HG03571 (cell line): ENCODE results near the gene HIBCH.
"Not testable (repeated sequence)": the region's sequence is repeated elsewhere in the genome, so short reads cannot be mapped to it uniquely, and the experiment has no call there.

Source experiments
- ATAC-seq: cut with Tn5 transposase; IDR thresholded peaks from one replicate; pipeline ENCODE4 v1.9.1; 2021; ENCODE audit not compliant: unreplicated experiment

The HIBCH gene

DNA sequence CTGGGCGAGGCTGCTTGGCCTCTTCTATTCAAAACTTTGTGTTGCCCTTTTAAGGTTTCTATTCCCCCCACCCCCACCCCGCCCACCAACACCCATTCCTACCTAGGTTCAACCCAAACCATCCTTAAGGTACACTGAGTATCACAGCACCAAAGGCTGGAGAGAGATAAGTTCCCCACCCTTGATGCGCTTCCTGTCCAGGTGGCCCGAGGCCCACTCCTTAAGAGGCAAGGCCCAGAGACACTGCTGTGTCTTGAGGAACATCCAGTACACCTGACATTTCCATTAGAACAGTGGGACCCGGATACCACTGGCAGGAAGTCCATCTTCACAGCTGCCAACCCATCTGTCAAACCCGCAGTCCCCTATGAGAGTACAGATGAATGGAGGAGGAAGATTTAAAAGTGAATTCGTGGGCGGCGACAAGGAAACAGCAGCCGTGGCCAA is 23.5 kb upstream of the HIBCH start:
- peak; percentile 34 for ATAC-seq

DNA sequence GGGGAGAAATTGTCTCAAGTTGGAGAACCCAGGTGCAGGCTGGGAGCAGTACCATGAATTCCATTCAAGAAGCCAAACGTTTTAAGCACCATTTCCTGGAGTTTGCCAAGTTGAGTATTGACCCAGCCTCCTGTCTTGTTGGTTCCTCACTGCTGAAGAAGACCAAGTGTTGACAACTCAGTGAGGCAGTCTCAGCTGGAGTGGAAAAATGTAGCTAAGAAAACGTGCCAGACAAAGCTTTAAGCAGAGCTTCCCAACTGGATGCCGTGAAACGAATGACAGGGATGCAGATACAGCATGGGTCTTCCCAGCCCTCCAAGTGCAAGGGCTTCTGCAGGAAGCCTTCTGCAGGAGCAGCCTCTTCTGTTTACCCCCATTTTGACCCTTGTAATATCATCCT is 23.0 kb upstream of the HIBCH start:
- no peak for ATAC-seq

DNA sequence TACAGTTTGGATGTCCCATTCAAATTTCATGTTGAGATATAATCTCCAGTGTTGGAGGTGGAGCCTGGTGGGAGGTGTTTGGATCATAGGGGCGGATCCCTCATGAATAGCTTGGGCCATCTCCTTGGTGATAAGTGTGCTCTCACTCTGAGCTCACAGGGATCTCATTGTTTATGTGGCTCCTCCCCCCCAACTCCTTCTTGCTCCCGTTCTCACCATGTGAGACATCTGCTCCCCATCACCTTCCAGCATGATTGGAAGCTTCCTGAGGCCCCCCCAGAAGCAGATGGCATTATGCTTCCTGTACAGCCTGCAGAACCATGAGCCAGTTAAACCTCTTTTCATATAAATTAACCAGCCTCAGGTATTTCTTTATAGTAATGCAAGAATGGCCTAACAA is 20.7 kb upstream of the HIBCH start:
- no peak for ATAC-seq

DNA sequence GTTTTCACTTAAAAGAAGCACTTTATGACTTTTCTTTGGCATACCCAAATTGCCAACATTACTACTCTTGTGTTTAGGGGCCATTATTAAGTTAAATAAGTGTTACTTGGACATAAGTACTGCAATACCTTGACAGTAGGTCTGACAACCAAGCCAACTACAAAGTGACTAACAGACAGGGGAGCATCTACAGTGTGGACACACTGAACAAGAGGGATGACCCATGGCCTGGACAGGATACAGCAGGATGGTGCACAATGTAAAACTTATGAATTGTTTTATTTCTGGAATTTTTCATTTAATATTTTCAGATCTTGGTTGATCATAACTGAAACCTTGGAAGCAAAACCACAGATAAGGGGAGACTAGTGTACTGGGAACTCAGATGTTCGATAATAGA is 19.8 kb upstream of the HIBCH start:
- ATAC-seq, result no peak

DNA sequence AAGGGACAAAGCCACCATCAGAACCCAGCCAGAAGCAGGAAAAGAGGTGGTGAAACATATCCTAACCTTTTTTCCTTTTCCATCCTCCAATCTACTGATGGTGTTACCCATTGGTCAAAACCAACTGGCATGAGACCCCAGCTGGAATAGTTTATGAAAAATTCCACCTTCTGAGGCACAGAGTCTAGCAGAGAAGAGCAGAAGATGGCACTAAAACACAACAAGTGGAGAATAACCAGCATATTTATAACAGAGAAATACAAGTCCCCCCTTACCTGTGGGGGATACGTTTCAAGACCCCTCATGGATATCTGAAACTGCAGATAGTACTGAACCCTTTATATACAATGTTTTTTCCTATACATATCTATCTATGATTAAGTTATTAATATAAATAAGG is 18.8 kb upstream of the HIBCH start:
- no peak for ATAC-seq

DNA sequence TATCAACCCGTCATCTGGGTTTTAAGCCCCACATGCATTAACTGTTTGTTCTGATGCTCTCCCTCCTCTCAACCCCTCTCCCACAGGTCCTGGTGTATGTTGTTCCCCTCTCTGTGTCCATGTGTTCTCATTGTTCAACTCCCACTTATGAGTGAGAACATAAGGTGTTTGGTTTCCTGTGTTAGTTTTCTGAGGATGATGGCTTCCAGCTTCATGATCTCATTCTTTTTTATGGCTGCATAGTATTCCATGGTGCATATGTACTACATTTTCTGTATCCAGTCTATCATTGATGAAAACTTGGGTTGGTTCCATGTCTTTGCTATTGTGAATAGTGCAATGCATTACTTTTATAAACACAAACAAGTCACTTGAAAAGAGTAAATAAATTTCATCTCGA is 16.8 kb upstream of the HIBCH start:
- ATAC-seq, result no peak

DNA sequence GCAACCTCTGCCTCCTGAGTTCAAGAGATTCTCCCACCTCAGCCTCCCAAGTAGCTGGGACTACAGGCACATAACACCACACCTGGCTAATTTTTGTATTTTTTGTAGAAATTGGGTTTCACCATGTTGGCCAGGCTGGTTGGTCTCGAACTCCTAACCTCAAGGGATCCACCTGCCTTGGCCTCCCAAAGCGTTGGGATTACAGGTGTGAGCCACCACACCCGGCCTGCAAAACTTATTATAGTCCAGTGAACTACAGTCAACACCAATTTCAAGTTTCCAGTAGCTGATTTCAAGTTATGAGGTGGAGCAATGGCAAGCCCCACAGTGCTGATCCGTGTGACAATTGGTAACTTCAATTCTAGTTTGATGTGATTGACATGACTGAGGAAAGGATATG is 16.0 kb upstream of the HIBCH start:
- ATAC-seq, result not testable (repeated sequence)

DNA sequence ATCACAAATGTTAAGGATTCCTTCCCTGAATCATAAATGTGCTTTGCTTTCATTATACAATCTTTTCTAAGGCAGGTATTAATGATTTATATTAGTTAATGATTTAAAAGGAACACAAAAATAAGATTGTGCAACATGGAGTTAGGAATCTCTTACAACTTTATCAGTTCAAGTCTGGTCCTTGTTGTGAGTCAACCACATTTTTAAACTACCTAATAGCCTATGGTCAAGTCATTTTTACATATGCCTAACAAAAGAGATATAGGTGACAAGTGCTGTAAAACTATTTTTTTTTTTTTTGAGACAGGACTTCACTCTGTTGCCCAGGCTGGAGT is 15.6 kb upstream of the HIBCH start:
- ATAC-seq, result no peak

DNA sequence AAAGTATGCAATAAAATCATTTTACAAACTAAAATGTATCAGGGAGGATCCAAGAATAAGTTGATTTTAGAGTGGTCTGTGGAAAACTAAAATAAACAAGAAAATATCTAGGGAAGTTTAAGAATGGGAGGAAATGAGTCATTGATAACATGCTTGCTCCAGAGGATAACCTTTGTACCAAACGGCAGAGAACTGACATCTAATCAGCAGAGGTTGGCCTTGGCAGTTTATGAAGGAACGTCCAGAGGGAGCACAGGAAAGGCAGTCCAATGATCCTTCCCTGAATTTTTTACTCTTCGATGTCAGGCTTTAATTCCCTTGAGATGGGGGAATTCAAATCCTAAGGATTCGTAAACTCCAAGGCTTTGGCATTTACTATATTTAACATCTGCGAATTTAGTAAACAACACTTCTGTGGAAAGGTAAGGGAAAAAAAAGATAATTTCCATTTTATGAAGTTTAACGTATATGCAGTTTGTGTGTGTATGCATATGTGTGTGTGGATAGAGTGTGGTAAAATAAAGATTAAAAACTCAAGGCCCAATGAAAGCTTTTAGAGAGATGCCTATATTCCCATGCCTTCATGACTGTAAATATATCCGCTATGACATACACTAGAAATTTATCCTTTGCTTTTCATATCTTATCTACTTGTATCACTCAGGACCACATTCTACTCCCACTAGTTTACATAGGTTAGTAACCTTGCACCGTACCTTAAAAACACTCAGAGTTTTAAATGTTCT is 15.0 kb upstream of the HIBCH start:
- no peak for ATAC-seq

DNA sequence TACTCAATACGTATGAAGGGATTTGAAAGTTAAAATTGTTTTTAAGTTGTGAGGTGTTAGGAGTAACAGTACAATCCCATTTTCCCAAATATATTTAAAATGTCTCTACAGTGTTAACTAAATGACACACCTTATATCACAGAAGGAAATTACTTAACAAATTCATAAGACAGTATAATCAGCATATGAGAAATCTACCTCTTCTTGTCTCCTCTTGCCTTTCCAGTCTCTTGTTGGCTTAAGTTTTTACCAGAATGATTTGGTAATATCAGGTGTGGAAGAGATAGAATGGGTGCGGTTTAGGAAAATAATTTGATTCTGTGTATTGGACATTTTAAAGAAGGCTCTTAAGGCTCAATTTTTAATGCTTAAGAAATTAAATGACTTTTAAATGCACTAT is 14.3 kb upstream of the HIBCH start:
- no peak for ATAC-seq

DNA sequence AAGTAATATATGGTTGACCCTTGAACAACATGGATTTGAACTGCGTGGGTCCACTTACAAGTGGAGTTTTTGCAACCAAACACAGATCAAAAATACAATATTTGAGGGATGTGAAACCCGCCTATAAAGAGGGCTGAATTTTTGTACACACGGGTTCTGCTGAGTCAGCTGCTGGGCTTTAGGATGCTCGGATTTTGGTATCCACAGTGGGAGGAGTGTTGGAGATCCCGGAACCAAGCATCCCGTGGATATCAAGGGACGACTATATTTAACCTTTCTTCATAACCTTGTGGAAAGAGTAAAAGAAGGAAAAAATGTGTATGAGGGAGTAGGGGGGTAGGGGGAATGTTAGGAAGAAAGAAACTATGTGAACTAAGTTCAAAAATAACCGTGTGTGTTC is 13.8 kb upstream of the HIBCH start:
- ATAC-seq, result no peak

DNA sequence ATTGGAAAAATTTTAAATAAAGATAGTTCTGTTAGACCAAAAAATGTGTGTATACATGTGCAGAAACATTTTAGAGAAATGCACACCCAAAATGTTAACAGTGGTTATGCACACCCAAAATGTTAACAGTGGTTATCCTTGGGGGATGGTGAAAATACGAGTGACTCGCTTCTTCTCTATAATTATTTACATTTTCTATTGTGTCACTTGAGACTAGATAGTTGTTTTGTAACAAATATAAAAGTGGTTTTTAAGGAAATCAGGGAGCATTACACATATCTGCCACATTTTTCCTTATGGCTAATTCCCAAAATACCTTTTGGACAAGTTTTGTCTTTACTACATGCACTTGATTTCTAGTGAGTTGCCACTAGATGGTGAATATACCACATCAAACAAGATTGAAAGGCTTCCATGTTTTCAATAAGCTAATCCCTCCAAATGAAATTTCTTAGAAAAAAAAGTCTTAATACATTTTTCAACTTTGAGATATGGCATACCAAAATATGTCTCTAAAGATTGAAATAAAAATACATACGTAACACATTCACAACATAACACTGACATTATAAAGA is 9.0 kb upstream of the HIBCH start:
- no peak for ATAC-seq

DNA sequence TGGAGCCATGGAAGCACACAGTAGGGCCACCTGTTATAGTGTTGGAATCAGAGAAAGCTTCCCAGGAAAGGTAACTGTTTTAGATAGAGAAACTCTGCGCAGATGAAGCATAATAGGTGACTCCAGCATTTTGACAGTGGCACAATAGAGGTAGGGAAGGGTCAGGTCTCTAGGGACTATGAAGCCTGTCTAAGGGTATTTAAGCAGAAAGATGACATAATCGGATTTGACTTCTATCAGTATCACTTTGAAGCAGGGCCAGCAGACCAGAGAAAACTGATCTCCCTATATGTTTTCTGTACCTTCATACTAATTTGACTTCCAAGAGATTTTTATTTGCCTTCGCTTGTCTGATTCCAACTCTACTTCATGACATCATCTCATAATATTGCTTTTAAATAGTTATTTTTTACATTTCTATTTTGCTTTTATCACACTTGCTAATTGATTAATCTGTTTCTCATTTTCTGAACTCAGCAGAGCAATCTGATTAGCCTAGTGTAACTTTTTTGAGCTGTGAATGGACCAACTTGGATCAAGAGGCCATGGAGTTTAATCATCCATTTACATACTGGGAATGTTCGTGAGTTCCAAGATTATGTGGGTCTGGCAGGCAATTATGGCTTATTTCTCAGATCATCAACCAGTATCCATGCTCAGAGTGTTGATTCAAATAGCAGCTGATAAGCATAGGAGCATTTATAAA is 8.4 kb upstream of the HIBCH start:
- ATAC-seq, result no peak

DNA sequence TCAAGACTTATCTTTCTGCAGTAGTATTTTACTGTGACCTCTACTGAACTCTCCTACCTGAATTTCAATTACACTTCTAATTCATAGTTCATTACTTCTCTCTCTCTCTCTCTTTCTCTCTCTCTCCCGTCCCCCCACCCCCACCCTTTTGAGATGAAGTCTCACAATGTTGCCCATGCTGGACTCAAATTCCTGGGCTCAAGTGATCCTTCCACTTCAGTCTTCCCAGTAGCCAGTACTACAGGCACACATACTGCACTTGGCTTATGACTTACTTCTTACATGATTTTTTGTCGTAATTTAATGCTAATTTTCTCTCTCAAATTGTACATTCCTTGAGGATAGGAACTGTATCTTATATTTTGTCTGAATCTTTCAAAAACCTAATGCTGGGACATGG is 6.0 kb upstream of the HIBCH start:
- no peak for ATAC-seq

DNA sequence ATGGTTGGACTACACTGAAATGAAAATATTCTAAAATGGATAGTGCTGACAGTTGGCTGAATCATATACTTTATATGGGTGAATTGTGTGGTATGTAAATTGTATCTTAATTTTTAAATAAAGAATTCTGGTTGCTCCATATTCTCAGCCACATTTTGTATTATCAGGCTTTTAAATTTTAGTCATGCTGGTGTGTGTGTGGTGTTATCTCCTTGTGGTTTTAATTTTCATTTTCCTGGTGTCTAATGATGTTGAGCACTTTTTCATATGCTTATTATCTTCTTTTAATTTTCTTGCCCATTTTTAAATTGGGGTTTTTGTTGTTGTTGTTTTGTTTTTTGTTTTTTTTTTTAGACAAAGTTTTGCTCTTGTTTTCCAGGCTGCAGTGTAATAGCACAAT is 3.8 kb upstream of the HIBCH start:
- ATAC-seq, result no peak

DNA sequence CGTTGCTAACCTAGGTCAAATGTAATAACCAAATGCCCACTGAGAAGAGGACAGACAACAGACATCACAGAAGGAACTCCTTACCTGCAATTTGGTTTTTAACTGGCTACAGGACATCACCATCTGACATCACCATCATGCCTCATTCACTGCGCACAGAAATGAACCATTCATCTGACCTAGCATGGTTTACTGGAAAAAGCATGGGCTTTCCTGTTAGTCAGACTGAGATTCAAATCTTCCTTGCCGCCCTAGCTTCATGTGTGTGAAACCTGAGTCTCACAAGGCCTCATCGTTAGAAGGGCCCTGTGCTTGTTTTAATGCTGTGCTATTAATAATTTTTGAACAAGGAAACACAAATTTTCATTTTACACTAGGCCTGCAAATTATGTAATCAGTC is 1.1 kb upstream of the HIBCH start:
- no peak for ATAC-seq

DNA sequence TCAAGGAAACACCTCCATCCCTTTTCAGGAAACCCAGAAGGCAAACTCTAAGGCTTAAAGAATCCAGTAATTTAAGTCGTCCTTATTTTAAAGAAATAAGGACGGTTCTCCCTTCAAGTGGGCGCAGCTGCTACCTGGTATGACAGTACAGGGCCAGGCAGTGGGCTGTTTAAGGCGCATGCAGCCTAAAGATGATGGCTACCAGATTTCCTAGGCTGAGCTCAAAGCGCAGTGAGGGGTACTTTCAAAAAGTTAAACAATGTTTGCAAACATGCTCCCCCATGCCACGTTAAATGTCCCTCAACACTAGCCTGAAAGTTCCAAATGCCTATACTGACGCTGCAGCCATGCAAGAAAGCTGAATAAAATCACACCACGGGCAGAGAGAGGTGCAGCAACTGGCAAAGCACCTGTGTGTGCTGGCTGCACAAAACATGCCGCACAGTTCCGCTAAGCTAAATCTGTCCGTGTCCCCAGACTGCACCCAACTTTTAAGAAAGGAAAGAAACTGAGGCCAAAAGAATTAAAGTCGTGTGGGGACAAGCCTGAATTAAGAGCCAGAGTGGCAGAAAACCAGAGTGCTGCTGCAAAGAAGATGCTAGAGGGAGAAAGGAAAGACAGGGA is 583 bp downstream of the HIBCH start:
- ATAC-seq, result peak; percentile 20

DNA sequence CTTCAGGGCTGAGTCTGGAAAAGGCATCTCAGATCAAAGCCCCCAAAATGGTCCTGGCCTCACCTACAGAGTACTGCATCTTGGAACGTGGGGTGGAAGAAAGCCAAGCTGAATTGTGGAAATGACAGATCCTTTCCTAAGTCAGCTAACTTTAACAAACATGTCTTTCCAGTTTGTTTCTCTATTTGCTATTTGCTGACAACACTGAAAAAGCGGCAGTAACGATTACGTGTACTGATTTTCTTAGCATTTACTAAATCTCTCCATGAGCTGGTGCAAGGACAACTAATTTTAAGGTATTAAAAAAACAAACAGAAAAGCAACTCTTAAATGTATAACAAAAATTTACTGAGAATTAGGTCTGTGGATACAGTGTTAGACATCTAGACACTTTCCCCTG is 1.1 kb downstream of the HIBCH start:
- ATAC-seq, result no peak

DNA sequence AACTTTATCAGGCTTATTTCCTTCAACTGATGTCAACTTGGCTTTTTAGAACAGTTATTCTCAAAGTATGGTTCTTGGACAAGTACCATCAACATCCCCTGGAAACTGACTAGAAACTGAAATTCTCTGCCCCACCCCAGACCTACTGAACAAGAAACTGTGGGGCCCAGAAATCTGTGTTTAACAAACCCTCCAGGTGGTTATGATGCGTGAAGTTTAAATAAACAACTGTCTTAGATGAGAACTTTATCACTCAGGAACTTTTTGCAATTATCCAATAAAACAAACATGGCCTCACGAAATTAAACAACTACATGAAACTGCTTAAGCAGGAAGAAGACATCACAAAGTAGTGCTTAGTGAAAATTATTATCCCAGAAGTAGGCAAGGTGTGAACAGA is 4.4 kb downstream of the HIBCH start:
- no peak for ATAC-seq

DNA sequence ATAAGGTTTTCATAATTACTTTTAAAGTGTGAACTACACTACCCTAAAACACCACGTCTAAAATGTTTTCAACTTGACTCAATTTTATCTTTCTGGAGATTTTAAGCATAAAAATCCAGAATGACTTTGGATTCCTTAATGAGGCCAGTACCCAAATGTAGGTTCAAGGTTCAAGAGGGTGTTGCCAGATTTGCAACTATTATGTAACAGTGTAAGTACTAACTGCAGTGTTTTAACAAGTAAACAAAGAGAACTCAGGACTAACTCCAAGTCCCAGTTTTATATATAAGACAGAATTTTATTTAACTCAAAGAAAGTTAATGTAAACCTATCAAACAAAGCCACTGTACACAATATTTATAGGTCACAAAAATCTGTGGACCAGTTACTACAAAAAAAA is 5.7 kb downstream of the HIBCH start:
- no peak for ATAC-seq

DNA sequence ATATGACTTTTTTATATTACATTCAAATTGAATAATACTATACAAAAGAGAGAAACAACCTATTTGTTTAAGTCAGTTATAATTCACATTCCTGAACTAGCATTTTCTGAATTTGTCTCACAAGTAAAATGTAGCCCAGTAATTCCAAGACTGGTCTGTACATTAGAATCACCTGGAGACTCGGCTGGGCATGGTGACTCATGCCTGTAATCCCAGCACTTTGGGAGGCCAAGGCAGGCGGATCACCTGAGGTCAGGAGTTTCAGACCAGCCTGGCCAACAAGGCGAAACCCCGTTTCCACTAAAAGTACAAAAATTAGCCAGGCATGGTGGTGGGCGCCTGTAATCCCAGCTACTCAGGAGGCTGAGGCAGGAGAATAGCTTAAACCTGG is 7.0 kb downstream of the HIBCH start:
- ATAC-seq, result not testable (repeated sequence)
